HG03565 (cell line): ENCODE measurements around the gene DNAJC16.
A peak's percentile ranks its signal among the peaks of the same experiment; 100 is the strongest.
"Not testable (repeated sequence)": the region's sequence is repeated elsewhere in the genome, so short reads cannot be mapped to it uniquely, and the experiment has no call there.

Experiments
- ATAC-seq: cut with Tn5 transposase; IDR thresholded peaks from one replicate; pipeline ENCODE4 v1.9.1; 2021; ENCODE audit warnings: mild to moderate bottlenecking, moderate library complexity; ENCODE audit not compliant: unreplicated experiment

Gene DNAJC16

GRCh38 chr1:15506831-15507230 is 19.8 kb upstream of the DNAJC16 start:
- ATAC-seq, result no peak

- no peak for ATAC-seq
These were observed 19.4 kb upstream of the DNAJC16 start for GRCh38 chr1:15507278-15507677.

GRCh38 chr1:15508700-15509487 is 17.8 kb upstream of the DNAJC16 start:
- ATAC-seq, result no peak

- ATAC-seq, result no peak
These were observed 17.1 kb upstream of the DNAJC16 start for GRCh38 chr1:15509586-15509985.

- no peak for ATAC-seq
These were observed 15.8 kb upstream of the DNAJC16 start for GRCh38 chr1:15510611-15511405.

- no peak for ATAC-seq
These were observed 13.5 kb upstream of the DNAJC16 start for GRCh38 chr1:15513192-15513591.

GRCh38 chr1:15513919-15514318 is 12.7 kb upstream of the DNAJC16 start:
- no peak for ATAC-seq

GRCh38 chr1:15514557-15514956 is 12.1 kb upstream of the DNAJC16 start:
- not testable (repeated sequence) for ATAC-seq

GRCh38 chr1:15515022-15515663 is 11.5 kb upstream of the DNAJC16 start:
- no peak for ATAC-seq

- no peak for ATAC-seq
These were observed 7.0 kb upstream of the DNAJC16 start for GRCh38 chr1:15519625-15520024.

- ATAC-seq, result not testable (repeated sequence)
These were observed 5.3 kb upstream of the DNAJC16 start for GRCh38 chr1:15521206-15521906.

- no peak for ATAC-seq
These were observed 4.1 kb upstream of the DNAJC16 start for GRCh38 chr1:15522551-15522950.

GRCh38 chr1:15523104-15524020 is 3.3 kb upstream of the DNAJC16 start:
- no peak for ATAC-seq

GRCh38 chr1:15524021-15524282 is 2.7 kb upstream of the DNAJC16 start, which contains the start of gene CASP9:
TSS of gene CASP9 (minus strand) at chr1:15524215. CDS start at chr1:15524200, 15 bp downstream.
- ATAC-seq, result no peak

GRCh38 chr1:15524283-15525049 is 2.2 kb upstream of the DNAJC16 start:
- ATAC-seq, result peak; percentile 32

GRCh38 chr1:15525050-15526020 is 1.3 kb upstream of the DNAJC16 start:
- no peak for ATAC-seq

GRCh38 chr1:15526021-15526489 is 593 bp upstream of the DNAJC16 start:
- no peak for ATAC-seq

GRCh38 chr1:15531003-15531402 is 4.4 kb downstream of the DNAJC16 start:
- ATAC-seq, result no peak
